GM18507 (cell line): ENCODE measurements around the gene RPS2.
"Not testable (repeated sequence)": the region's sequence is repeated elsewhere in the genome, so short reads cannot be mapped to it uniquely, and the experiment has no call there.

Experiments
- DNase-seq: peaks from one replicate; pipeline ENCODE4 v3.0.0; 2011; ENCODE audit warnings: low read depth; ENCODE audit not compliant: insufficient read length; ENCODE audit errors: extremely low spot score
- FAIRE-seq: peaks from 2 replicates; lab custom pipeline; 2011; peaks lifted over from hg19 to GRCh38; lab: Jason Lieb, UNC

RPS2 gene

DNA sequence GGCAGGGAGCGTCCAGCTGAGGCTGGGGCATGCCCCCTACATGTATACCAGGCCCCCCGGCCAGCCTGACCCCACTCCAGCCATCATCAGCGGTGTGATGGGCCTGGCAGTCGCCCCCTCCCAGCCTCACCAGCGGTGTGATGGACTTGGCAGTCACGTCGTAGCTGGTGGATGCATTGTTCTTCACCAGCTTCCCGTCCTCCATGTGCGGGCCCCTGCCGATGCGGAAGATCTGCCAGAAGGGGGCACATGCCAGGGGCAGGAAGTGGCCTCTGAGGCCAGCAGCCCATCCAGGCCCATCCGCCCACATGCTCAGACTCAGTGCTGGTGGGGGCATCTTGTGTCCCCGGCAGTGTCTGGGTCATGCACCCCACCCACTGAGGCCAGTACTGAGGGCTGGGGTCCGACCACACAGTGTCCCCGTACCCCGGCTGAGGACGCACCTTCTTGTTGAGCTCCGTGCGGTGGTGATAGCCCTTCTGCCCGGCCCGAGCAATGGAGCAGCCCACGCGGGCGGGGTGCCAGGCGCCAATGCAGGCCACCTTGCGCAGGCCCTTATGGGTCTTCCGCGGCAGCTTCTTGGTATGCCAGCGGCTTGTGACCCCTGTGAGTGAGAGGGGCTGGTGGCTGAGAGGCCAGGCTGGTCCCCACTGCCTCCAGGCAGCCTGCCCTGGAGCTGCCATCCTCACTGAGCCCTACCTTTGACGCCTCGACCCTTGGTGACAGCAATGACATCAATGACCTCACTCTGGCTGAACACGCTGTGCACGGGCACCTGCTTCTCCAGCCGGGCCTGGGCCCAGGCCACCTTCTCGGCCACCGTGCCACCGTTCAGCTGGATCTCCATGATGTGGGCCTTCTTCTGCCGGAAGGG lies 17.9 kb downstream of the RPS2 start:
- FAIRE-seq, result no peak
- DNase-seq, result no peak

DNA sequence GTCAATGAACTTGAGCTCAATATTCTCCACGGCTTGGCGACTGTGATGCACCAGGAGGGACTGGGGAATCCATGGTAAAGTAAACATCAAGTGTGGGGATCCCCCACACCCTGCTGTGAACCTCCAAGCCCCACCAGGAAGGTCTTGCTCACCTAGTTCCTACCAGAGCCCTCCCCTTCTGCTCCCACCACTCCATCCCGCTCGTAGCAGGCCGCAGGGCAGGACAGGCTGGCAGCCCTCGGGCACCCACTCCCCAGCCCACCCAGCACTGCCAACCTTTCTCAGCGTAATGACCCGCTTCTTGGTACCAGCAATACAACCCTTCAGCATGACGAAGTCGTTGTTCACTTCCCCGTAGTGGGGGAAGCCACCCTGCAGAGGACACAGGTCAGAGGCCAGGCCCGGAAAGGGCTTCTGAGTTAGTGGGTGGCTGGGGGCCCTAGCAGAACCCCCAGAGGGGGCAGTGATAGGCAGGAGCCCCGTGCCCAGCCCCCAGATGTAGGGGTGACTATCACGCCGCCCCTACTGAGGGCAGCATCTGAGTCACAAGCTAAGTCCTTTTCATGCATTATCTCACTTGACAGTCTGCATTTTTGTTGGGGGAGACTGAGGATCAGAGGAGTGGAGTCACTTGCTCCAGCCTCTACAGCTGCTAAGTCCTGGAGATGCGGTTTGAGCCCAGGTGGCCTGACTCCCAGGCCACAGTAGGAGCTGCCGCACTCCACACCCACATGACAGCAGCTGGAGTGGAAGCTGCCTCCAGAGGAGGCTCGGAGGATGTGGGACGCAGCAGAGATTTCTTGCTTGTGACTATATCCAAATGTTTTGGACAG lies 18.9 kb downstream of the RPS2 start:
- FAIRE-seq (no peak), DNase-seq (no peak)

DNA sequence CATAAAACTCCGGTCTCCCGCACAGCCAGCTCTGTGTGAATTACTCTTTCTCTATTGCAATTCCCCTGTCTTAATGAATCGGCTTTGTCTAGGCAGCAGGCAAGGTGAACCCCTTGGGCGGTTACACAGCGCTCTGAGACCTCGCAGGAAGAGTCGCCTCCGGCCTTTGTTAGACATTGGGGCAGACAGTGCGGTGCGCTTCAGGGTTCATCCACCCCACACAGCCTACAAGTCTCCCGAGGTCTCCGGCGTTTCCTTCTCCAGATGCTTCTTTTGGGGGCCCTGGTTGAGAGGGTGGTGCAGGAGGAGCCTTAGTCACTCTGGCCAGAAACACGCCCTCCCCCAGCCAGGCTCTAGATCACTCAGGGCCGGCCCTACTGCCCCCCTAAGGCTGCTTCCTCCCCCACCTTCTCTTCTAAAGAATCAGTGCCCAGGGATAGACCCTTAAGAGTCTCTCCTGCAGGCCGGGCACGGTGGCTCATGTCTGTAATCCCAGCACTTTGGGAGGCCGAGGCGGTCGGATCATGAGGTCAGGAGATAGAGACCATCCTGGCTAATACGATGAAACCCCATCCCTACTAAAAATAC lies 19.9 kb downstream of the RPS2 start:
- DNase-seq (no peak), FAIRE-seq (no peak)

DNA sequence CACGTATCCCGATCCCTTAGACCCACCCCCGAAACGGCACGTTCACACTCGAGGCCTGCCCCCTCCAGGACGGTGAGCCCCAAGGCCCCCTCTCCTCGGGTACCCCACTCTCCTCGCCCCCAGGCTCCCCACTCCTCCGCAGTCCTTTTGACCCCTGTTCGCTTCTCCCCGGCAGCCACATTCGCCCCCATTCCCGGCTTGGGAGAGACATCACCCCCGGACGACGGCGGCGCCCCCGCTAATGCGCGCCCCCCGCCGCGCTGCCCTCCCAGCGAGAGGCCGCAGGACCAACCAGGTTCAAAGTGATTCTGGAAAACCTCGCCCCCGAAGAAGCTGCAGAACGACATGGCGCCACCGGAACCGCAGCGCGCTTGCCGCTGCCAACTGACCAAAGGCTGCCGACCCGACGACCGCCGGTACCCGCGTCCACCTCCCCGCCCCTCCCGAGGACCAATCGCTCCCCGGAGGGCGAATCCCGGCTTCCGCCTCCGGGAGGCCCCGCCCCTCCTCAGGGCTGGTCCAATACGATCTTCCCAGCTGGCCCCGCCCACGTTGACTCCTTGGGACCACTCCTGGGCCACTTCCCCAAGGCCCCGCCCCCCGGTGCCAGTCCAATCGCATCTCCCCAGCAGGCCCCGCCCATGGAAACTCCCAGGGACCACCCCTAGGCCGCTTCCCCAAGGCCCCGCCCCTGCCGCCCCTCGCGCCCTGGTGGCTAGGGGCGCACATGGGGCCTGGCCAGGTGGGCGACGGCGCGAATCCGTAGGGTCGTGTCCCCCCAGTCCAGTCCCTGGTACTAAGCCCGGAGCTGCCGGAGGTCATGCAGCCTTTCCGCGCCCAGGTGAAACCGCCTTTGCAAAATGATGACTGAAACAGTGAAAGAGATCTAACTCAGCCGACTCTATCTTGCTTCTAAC lies 21.6 kb downstream of the RPS2 start, which contains the start of gene MSRB1:
Gene MSRB1 (minus strand): TSS at position 390 of the 917 bp plus-strand sequence. CDS start 43 bp downstream, at position 347.
- peak; percentile 99 for FAIRE-seq
- DNase-seq, result peak; percentile 100

DNA sequence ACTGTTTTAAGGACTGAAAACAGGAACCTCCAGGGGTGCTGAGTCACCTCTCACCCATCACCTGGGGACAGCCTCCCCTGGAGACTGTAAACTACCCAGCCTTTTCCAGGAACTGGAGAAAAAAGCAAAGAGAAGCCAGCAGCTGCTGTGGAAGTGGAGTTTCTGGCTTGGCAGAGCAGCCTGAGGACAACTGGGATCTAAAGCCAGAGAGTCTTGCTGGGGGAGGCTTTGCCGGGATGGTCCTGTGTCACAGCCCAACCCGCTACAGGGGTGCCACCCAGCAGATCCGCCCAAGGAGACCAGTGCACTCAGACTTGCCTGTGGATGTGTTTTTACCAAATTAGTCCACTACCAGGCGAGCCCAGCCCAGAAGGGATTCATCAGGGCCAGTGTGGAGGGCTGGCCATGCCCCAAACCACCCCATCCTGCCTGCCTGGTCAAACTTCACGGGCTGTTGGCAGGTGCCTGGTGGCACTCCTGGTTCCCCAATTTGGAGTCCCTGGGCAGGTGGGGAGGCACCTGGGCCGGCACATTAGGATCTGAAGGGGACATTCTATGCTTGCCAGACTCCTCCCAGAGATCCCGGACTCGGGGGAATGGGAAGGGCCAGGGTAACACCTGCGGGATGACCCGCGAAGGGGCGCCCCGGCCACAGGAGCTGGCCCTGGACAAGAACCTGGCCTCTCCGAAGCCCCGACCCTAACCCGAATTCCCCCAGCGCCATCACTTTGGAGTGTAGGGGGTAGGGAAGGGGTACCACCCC lies 22.4 kb downstream of the RPS2 start:
- FAIRE-seq, result no peak

DNA sequence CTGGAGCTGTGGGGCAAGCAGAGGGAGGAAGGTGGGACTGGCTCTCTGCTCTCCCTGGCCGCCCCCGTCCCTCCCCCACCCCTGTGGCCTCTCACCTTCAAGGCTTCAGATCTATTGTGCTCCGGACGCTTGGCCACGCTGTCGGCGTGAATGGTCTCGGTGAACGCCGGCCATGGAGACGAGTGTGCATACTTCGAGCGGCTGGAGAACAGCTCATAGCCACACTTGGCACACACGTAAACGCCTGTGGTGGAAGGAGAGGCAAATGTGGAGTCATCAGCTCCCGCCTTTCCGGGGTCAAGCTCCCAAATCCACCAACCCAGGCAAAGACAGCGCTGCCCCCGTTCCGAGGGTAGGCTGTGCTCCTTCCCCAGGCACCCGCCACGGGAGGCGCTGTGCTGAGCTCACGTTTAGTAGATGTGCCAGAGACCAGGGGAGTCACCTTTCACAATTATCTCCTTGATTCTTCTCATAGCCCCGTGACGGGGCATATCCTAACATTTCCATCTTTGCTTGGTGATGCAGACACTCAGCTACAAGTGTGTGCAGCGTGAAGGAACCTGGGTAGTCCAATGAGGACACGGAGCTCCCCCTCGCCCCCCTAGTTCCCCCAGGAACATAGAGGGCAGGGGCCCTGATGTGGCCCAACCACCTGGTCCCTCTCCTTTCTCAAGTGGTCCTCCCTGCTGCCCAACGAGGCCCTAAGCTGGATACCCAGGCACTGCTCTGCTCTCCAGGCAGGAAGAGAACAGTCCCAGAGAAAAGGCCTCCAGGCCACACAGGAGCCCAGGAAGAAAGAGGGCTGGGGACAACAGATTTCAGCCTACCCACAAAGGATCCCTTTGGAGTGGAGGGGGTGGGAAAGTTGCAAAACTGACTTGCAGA lies 23.2 kb downstream of the RPS2 start:
- no peak for DNase-seq
- FAIRE-seq, result no peak

More for the DNA sequence above, 22.4 kb downstream of the RPS2 start:
- DNase-seq, result no peak

DNA sequence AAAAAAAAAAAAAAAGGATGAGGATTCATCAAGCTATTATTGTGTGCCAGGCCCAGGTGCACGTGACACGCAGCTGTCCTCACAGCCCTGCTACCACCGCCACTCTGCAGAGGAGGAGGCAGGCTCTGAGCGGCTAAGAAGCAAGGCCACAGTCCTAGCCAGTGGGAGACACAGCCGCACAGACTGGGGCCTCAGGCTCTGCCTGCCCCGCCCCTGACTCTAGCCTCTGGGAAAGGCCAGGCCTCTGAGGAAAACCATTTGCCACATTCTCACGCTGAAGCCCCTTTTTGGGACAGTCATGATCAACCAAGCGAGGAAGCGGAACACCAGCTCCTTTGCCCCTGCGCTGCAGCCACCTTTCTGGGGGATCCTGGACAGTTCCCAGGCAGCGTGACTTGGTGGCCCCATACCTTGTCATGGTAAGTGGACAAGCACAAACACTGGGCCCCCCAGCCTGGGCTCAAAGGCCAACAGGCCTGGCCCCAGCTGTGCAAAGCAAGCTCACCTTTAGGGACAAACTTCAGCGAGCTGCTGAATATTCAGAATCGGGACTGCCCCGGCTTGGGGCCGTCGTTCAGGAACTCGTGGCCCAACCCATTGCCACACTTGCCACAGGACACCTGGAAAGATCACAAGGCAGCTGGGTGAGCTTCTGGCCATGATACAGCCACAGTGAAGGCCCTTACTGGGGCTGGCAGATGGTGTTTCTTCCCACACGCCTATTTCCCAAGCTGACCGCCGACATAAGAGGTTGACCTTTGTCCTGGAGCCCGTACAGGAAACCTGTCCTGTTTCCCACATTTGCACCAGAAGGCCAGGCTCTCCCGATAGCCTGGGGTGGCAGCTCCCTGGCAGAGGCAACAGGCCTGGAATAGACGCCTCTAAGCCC lies 24.1 kb downstream of the RPS2 start:
- no peak for FAIRE-seq
- DNase-seq, result no peak

DNA sequence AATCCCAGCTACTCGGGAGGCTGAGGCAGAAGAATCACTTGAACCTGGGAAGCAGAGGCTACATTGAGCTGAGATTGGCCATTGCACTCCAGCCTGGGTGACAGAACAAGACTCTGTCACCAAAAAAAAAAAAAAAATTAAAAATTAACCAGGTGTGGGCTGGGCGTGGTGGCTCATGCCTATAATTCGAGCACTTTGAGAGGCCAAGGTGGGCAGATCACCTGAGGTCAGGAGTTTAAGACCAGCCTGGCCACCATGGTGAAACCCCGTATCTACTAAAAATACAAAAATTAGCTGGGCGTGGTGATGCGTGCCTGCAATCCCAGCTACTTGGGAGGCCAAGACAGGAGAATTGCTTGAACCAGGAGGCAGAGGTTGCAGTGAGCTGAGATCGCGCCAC lies 24.8 kb downstream of the RPS2 start:
- FAIRE-seq, DNase-seq: not testable (repeated sequence)

DNA sequence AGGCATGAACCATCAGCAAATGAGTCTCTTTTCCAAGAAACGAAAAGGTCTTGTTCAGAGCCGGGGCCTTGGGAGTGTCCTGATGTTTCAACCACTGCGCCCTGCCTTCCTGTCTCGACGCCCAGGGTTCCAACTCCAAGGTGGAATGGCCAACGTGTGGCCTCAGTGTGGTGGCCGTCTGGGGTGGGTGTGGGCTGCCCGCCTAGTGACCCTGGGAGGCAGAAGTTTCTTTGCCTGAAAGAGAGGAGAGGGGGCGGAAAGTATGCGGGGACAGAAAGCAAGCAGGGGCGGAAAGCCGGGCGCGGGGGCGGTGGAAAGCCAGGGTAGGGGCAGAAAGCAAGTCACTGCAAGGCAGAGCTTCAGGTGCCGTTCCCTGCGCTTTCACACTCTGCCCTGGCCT lies 25.7 kb downstream of the RPS2 start:
- FAIRE-seq, result no peak
- no peak for DNase-seq

DNA sequence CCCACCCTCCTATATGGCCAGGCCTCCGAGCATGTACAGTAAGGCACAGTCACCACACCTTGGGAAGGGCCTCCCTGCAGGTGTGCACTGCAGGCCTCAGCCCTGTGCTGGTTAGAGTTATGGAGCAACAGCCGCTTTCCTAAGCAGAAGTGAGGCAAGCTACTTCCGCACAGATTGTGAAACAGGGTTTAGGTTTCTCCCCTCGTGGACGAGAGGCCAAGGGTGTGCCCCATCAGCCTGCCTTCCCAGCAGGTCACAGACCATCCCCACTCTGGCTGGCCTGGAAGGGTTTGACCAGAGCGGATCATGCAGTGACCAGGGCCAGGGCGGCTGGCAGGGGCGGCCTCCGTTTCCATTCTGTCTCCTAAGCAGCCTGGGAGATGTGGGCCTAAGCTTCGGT lies 26.3 kb downstream of the RPS2 start:
- FAIRE-seq, result no peak
- DNase-seq, result no peak

DNA sequence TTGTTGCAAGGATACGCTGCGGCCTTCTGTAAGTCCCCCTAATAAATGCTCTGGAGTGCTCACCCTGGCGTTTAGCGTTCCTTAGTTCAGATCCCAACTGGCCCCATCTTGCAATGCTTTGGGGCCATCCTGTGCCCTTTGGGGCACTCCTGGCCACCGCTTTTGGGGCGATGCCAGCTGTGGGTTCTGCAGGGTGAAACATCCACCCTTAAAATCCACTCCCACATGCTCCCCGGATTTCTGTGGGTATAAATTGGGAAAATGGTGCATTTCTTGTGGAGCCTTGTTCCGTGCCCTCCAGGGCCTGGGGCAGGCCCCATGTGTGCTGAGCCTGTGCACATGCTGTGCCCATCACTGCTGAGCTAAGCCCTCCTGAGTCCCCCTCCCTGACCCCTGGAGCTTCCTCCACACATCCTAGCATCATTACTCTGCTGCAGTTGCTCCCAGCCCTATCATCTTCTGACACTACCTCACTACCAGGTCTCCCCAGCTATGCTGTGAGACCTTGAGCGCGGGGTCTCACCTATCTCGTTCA lies 27.6 kb downstream of the RPS2 start:
- FAIRE-seq, result no peak
- DNase-seq, result no peak

DNA sequence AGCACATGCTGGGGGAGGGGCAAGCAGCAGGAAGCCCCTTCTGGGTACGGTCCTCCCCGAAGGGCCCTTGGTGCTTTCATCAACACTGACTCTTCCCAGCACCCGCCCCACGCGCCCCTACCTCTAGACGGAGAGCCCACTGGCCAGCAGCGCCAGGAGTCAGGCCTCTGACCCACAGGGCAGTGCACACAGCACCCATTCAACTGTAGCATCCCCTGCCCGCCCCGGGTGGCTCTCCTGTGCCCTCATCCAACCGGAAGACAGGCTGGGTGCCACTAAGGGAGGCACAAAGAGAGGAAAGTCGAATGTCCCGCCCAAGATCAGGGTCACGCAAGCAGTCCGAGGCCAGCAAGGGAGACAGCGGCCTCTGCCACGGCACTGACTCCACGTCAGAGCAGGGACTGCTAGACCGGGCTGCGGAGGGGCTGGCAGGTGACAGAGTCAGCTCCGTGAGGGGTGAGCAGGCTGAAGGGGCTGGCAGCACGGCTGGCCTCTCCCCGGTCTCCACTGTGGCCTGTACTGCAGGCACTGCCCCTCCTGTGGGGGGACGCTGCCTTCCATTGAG lies 31.4 kb downstream of the RPS2 start:
- no peak for FAIRE-seq
- no peak for DNase-seq

DNA sequence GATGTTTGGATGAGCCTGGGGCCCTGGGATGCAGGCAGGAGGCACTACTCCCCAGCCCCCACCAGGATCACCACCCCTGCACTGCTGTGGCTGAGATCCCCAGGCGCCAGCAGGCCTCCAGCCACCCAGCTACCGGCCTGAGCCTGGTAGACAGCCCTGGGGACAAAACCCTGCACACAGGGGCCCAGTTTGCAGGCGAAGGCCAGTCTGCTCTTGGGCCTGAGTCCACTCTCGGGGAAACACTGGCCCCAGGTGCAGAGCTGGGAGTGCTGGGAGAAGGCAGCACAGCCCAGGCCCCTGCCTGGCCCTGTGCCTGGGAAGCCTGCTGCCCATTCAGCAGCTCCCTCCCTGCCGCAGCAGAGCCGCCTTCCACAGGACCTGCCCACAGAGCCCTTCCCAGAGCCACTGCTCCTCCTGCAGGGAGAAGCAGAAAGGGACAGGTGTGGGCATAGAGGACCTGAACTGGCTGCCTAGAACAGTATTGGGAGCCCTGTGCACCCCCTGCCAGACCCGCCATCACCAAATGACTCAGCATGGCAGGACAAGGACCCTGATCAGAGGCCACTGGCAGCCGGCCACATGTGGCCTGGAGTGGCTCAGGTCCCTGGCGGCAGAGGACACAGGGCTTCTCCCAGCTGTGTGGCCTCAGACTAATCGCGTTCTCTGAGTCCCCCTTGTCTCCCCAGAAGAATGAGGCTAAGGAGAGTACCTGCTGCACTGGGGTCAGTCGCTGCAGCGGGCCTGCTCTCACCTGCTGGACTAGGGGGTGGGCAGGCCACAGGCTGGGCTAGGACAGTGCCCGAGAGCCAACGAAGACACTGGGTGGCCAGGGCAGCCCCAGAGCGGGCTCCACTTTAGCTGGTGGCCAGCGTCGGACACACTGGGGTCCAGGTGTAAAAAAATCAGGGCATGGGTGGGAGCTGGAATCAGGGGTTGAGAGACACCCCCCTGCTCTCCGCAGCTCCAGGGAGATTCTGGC lies 32.3 kb downstream of the RPS2 start:
- DNase-seq (no peak), FAIRE-seq (no peak)

DNA sequence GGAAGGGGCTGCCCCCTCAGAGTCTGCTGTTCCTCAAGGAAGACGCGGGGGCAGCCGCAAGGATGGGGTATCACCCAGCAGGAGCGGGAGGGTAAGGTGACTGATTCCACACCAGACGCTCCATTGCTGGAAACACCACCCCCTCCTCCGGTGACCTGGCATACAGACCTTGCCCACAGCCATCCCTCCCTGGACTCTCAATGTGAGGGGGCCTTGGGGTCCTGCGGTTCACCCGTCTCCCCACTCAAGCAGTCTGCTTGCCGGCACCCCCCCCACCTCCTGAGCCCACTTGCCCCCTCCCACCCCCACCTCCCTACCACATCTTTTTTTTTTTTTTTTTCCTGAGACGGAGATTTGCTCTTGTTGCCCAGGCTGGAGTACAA lies 34.3 kb downstream of the RPS2 start:
- DNase-seq (no peak), FAIRE-seq (no peak)
